OCI-LY1 (cell line): ENCODE data around the gene NOTO.

Source experiments
- CTCF ChIP-seq: fragments of 200-600 bp; sonication (generic), shearing (Covaris generic); IDR thresholded peaks from 2 replicates; pipeline ENCODE4 v1.5.1; 2017; ENCODE audit warnings: mild to moderate bottlenecking, antibody characterized with exemption, low read length, moderate library complexity, mixed read lengths
- EZH2 ChIP-seq: fragments of 200-600 bp; sonication (generic), shearing (Covaris generic); IDR thresholded peaks from 2 replicates; pipeline ENCODE4 v1.8.0; 2017; ENCODE audit warnings: borderline replicate concordance, mixed run types, mild to moderate bottlenecking, antibody characterized with exemption, low read length, moderate library complexity, mixed read lengths

GRCh38 chr2:73249636-73250035 lies 47.3 kb downstream of the NOTO start:
- TF ChIP-seq CTCF (no peak), EZH2 (no peak)
